Measurements from ENCODE around the gene CCND2.

DNA sequence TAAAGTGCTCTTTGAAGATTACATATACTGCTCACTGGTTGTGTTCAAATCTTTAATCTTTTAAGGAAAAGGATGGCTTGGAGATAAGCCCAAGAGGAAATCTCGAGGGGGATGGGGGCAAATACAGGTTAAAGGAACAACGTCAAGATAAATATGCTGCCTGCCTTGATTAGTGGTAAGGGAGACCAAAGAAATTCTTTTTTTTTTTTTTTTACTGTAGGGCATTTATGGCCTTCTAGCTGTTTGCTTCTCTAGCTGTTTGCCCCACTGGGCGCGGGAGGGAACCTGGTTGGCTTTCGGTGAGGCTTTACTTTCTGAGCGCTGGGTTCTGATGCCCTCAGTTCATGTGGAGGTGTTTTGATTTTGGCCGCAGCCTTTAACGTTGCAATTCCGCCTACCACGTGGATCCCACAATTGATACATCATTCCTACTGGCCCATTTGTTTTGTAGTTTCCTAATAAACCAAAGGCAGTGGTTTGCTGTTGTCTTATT lies 5.7 kb downstream of the CCND2 start:
- TF ChIP-seq POLR2AphosphoS5 (IDR thresholded peaks at IDR 0.05; ENCODE audit: insufficient read depth in 1 of 2, low read depth in 1 of 2) (no peak), POLR2A (IDR thresholded peaks at IDR 0.05) (no peak)
- TF ChIP-seq, protein P1, sequence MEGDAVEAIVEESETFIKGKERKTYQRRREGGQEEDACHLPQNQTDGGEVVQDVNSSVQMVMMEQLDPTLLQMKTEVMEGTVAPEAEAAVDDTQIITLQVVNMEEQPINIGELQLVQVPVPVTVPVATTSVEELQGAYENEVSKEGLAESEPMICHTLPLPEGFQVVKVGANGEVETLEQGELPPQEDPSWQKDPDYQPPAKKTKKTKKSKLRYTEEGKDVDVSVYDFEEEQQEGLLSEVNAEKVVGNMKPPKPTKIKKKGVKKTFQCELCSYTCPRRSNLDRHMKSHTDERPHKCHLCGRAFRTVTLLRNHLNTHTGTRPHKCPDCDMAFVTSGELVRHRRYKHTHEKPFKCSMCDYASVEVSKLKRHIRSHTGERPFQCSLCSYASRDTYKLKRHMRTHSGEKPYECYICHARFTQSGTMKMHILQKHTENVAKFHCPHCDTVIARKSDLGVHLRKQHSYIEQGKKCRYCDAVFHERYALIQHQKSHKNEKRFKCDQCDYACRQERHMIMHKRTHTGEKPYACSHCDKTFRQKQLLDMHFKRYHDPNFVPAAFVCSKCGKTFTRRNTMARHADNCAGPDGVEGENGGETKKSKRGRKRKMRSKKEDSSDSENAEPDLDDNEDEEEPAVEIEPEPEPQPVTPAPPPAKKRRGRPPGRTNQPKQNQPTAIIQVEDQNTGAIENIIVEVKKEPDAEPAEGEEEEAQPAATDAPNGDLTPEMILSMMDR (IDR thresholded peaks at IDR 0.05) = no peak
